Urothelium cell line (cell line): ENCODE results near the gene CREB3L1.
A peak's percentile ranks its signal among the peaks of the same experiment; 100 is the strongest.

Source experiments
- DNase-seq: peaks from one replicate; pipeline ENCODE4 v3.0.0; 2011; ENCODE audit warnings: low spot score, mixed read lengths
- FAIRE-seq: peaks from 2 replicates; lab custom pipeline; 2011; peaks lifted over from hg19 to GRCh38; lab: Jason Lieb, UNC

The CREB3L1 gene

DNA sequence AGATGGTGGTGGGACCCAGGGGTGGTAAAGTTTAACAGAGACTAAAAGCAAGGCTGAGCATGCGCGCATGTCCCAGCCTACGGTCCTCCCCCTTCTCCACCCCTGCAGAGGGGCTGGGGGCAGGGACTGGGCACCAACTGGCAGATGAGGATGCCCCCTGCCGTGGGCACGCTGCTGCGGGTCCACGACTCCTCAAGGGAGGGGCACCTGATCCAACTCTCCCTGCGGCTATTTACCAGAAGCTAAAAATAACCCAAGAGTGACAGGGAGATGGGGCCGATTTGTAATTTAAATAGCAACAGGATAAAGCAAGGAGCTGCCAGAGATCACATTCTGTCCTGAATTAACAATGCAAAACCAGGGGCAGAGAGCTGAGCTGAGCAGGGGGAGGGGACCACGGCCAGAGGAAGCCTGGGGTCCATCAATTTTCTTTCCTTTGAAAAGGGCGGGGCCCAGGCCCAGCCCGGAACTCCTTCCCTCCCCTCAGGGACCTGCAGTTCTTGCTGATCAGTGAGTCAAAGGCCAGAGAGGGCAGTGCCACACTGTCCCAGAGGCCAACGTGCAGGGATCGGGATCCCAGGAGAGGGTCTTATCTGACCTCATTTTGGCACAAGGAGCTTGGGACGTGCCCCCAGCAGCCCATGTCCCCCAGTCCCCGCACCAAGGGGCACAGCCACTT is 61.7 kb downstream of the CREB3L1 start:
- DNase-seq = no peak
- no peak for FAIRE-seq

DNA sequence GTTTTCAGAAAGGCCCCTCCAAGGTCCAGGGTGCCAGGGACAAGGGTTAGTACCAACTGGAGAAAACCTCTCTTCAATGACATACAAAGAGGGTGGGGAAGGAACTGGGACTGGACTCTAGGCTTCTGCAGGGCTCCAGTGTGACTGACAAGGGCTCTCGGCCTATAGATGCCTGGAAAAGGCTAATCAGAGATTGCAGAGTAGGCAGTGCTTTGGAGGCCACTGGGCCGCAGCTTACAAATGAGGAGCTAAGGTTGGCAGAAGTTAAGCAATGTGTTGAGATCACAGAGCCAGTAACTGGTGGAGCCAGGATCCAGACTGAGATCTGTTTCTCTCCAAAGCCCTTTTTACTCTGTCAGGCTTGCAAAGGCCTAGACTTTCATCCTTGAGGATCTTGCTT is 62.4 kb downstream of the CREB3L1 start:
- FAIRE-seq = no peak
- no peak for DNase-seq

DNA sequence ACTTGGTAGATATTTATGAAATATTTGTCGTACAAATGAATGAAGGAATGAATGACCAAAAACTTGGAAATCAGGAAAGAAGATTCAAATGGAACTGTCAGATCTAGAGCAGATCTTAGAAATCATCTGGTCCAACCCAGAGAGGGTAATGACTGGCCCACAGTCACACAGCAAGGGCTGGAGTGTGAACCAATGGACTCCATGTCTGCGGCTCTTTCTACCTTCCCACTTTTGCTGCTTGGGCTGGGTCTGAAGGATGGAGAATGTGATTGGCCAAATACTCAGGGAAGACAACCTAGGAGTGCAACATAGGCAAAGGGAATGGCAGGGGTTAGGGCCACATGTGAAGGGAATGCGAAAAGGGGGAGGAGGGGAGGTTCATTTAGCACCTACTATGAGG is 64.0 kb downstream of the CREB3L1 start:
- no peak for DNase-seq
- no peak for FAIRE-seq

DNA sequence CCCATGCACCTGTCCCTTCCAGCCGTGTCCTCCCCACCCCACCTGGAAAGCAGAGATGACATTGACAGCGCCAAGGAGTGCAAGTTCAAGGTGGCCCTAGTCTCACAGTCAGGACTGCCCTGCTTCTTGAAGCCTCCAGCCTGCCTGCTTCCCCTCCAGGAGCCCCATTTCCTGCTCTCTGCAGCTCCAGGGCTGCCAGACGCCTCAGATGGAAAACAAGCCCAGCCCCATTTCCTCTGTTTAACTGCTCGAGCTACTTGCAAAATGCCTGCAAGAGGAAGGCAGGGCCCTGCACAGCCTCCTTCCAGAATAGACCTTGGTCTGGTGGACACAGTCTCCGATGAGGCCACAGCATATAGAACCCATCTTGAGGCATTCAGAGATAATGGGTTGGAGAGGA is 64.8 kb downstream of the CREB3L1 start:
- FAIRE-seq (no peak), DNase-seq (no peak)

DNA sequence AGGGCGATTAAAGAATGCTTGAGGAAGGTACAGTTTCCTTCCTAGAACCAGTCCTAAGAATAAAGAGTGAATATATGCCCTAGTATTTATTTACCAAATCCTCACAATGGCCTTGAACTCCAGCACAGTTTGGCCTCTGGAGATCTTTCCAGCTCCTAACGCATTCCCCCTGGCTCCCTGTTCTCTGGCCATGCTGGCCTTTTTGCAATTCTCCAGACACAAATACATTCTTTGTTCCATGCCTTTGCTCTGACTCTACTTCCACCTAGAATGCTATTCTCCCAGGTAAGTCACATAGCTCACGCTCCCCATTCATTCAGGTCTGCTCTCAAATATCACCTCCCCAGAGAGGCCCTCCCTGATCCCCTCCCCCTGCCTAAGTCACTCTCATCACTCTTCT is 66.1 kb downstream of the CREB3L1 start:
- DNase-seq (no peak), FAIRE-seq (no peak)

DNA sequence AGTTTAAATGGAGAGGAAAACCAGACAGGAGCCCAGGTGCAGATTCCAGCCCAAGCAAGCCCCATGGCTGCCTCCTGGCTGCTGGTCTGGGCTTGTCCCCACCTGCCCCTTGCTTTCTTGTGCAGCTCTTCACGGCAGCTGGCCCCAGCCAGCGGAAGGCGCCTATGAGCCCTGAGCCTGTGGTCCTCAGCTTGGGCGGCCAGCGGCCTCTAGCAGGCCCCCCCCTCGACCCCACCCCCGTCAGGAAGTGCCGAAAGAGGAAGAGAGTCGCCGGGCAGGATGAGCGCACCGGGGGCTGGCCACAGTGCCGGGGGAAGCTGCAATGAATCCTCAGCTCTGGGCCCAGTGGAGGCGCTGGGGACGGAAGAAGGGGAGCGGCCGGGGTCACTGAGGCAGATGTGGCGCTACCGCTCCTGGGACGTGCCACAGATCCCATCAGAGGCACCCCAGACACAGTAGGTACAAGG is 67.7 kb downstream of the CREB3L1 start:
- DNase-seq = peak; percentile 40
- no peak for FAIRE-seq

DNA sequence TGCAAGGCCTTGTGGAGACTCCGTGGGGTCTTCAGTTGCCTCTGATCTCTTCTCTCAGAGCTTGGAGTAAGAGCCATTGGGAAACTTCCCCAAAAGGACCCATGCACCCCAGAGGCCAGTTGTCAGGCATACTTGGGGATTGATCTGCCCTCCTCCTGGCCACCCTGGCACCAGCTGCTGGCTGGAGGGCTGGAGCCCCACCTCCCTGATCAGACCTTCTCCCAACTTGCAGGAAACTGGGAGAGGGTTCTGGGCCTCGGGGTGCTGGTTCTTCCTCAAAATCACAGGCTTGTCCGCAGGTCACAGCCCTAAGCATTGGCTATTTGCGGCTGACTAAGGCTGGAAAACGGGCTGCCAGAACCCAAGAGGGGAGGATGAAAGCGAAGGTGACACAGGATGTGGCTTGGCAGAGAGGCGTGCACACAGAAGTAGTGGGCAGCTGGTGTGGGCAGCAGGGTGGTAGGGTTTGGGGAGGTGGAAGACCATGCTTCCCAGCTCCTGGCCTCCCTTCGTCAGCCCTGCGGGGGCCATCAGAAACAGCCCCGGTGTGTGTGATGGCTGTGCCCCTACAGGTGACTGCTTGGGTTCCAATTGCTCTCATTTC is 68.5 kb downstream of the CREB3L1 start:
- peak; percentile 44 for FAIRE-seq

DNA sequence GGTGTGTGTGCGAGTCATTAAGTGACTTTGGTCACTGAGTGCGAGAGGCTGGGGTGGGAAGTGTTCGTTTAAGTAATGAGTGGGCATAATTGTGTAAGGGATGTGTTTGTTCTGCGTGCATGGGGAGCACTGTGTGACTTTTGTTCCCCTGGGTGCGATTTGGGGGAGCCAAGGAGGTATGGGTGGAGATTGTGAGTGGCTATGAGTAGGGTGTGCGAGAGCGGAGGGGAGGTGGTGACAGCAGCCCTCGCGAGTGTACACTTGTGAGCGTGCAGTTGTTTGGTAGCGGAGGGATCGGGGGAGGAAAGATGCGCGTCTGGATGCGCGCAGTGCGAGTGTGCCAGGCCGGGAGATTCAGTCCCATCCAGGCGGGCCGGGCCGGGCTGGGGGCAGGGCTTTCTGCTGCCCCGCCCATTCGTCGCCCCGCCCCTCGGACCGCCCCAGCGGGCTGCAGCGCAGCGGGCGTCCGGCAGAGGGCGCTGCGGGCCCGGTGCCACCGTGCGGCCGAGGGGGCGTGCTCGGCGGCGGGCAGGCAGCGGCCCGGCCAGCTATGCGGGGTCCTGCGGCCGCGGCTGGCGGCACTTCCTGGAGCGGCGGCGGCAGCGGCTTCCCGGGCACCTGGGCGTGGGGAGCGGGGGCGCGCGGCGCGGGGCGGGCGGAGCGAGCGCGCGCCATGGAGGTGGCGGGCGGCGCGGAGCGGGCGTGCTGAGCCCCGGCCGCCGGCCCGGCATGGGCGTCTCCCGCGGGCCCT is 69.6 kb downstream of the CREB3L1 start, which contains the start of gene DGKZ:
DGKZ (plus strand) TSS at position 578 of the 751 bp plus-strand sequence. CDS start 197 bp downstream, outside the sequence.
- DNase-seq (peak; percentile 97), FAIRE-seq (peak; percentile 73)

More for the DNA sequence above, 68.5 kb downstream of the CREB3L1 start:
- no peak for DNase-seq

DNA sequence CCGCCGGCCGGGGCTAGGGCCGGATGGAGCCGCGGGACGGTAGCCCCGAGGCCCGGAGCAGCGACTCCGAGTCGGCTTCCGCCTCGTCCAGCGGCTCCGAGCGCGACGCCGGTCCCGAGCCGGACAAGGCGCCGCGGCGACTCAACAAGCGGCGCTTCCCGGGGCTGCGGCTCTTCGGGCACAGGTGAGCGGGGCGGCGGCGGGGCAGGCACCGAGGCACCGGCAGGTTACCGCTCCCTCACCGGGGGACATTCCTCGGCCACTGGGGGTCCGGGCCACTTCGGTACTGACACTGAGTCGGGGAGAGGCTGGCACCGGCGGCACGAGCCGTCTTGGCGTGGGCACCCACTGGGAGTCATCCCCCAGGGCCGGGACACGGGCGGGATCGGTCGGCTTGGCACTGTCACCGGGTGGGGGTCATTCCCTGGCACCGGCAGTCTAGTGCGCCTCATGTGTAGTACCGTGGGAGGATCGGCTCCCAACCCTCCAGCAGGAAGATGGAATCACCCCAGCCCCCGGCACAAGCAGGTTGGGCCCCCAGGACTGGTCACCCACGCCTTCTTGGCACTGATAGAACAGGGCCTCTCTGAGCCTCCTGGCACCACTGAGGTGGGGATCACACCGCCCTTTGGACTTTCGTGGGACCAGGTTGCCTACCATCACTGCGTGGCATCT is 70.3 kb downstream of the CREB3L1 start:
- no peak for FAIRE-seq

DNA sequence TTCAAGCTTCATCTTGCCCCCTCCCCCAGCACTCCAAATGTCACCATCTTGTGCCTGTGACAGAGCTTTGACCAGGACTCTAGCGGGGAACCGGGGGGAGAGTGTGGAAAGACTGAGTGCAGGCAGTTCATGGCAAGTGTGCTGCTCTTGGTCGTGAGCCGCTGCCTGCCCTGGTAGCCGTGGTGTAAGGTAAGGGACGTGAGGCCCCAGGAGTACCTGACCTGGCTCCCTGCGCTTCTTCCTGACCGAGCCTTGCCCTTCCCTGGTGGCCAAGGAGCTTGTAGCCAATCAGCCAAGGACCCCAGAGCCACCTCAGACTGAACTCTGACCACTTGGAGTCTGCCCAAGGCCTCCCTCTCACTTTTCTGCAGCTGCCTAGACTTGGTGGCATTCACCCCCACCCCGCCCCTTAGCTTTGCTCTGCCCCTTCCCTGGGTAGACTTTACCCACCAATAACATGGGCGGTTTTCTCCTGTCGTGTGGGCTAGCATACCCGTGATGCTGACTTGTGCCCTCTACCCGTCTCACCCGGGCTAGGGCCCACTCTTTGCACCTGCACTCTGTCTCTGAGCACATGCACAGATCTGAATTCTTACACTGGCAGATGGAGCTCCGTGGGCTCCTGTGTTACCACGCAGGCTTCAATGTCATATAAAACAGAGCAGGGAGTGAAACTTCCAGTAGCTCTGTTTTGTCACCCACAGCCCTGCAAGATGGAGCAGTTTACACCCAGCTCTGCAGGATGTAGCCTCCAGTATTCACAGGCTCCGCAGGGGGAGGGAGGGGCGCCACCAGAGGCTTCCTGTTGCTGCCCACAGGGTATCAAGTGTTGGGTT is 71.3 kb downstream of the CREB3L1 start:
- no peak for FAIRE-seq
- DNase-seq = no peak

More for the DNA sequence above, 70.3 kb downstream of the CREB3L1 start:
- no peak for DNase-seq

DNA sequence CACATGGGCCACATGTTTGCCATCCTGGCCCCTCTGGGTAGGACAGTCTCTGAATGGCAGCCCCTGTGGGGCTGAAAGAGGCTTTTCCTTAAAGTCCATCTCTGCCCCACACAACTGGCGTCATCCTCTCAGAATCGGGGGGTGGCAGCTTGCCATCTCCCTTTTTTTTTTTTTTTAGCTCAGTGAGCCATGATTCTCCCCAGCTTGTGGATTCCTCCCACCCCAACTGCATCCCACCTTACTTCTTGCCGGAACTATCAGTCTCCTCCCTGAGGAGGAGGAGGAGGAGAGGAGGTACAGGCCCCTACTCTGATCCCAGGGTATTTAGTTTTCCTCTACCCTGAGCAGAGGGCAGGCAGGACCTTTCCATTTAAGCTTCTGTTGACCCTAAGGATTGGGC is 73.2 kb downstream of the CREB3L1 start:
- DNase-seq = no peak
- FAIRE-seq = no peak

DNA sequence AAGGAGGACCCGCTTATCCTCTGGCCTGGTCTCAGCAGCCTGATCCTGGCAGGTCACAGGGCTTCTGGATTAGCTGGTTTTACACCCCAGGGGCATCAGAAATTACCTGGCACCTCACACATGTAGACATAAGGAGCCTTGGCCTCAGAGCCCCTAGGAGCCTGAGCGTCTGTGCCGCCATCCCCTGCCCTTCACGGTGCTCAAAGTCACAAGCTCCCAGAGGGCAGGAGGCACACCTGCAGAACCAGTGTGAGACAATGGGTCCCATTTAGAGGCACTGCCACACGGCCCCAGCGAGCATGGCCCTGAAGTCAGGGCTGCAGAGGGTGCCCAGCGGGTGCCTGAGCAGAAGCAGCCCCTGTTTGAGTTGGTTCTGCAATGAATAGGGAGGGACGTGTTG is 73.7 kb downstream of the CREB3L1 start:
- DNase-seq = no peak
- FAIRE-seq = no peak

DNA sequence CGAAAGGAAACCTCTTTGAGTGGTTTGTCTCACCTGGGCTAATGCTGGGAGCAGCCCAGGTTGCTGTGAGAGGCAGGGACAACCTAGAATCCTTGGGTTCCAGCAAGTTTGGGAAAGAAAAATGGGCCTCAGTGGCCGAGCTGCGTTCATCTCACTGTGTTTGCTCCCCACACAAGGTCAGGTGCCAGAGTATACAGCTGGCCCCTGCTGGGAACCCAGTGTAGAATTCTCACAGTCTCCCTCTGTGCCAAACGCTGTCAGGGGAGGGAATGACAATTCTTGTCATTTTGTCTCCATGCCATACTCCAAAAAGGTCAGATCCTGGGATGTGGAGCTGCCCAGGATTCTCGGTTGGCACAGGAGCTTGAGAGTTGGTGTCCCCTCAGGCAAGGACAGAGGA is 74.1 kb downstream of the CREB3L1 start:
- DNase-seq (no peak), FAIRE-seq (no peak)

DNA sequence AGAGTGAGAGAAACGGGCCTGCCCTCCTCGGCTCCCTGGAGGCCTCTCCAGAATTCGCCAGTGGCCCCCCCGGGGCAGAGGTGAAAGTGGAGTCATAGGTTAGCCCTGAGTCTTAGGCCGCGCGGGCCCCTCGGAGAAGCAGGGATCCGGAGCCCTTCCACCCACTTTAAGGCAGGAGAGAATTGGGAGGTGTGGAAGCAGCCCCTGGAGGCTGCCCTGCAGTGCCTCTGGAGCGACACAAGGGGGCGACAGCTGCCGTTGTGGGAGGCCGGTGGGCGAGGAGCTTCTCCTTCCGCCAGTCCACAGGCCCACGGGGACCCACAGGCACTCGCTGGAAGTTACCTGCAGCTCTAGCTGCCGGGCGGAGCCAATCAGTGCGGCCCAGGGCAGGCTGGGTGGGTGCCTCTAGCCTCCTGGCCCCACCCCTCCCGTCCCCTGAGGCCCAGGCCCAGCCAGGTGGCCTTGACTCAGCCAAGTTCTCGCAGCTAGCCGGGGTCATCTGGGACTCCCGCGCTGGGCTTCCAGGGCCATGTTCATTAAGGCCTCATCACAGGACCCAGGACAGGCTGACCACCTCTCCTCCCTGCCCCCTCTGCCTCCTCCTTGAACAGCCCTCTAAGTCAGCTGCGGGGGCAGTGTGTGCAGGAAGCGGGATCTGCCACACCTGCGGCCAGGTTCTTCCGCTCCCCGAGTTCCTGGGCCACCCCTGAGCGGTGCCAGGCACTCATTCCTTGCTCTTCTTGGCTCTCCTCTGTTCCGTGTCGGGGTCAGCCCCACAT is 74.8 kb downstream of the CREB3L1 start:
- DNase-seq (no peak), FAIRE-seq (no peak)

DNA sequence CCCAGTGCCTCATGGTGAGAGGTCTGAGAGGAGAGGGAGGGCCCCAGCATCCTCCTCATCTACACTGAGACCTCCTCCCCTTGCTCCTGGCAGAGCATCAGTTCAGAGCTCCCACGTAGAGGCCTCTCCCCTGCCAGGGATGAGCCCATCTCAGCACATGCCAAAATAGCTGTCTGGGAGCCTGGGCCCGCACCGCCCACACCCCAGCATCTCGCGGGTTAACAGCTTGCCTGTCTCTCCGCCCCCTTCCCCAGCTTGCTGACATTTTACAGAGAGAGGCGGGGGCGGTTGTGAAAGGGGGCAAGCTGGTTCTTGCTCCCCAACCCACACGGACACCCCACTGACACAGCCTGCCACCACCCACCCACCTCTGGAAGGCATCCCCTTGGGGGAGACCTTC is 76.2 kb downstream of the CREB3L1 start:
- no peak for DNase-seq
- FAIRE-seq = no peak

DNA sequence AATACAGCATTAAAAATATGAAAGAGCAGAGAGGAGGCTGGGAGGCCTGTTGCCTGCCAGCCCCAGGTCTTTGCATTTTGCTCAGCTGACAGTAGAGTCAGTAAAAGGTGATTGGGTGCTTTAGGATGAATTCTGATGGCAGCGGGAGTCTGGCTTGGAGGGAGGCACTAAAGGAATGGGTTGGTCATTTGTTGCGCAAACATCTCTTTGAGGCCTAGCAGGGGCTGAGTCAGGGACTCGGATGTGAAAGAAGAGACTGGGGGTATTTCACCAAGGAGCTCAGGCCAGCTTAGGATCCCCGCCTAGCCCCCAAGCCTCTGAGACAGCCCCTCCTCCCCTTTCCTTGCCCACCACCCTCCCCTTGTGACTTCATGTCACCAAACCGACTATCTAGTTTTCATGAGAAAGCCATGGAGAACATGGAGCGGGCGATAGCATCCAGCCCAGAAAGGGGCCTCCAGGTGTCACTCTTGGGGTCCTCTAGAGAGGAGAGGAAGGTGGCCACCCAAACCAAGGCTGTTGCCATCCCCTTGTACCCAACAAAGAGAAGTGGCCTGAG is 79.5 kb downstream of the CREB3L1 start:
- FAIRE-seq = no peak
- DNase-seq = no peak

DNA sequence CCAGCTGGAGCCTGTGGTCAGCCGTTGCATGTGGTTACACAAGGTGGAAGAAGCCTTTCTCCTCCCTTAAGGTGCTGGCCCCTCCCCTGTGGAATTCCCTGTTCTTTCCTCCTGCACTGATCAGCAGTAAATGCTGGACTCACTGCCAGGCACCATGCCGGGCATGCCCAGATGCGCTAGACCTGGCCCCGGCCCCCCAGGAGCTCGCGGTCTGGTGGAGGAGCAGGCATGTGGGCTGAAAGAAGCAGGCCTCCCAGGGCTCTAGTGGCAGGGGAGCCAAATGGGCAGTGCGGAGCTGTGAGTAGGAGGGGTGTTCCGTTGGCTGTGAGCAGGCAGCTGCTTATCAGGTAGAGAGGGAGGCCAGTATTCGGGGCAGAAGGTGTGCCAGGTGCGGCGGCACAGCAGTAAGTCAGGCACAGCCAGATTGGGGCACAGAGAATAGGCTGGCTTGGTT is 80.0 kb downstream of the CREB3L1 start:
- DNase-seq (no peak), FAIRE-seq (no peak)

DNA sequence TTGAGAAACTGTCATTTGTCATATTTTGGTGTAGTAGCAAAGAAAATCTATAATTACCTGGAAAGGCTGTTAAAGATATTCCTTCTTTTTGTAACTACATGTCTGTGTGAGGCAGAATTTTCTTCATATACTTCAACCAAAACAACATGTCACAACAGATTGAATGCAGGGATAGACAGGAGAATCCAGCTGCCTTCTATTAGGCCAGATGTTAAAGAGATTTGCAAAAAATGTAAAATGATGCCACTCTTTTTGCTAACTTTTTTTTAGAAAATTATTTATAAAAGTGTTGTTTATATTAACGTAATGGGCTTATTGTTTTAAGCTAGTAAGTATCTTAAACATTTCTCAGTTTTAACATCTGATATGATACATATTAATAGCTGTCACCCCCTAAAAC is 82.5 kb downstream of the CREB3L1 start:
- FAIRE-seq (no peak), DNase-seq (no peak)

DNA sequence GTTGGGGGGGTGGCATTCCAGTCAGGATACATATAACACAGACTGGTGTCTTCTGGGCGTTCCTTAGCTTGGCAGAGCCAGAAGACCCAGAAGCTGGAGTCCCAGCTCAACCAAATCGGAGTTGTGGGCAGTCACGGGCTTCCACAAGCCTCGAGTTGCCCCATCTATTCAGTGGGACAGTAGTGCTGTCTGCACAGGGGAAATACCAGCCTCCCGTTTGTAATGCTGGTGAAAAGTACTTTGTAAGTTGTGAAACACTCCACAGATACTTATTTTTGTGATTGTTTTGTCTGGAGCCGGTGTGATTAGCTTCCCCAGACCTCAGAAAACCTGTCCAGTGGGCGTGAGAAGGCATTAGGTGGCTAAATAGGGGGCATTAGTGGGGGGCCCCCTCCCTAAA is 83.4 kb downstream of the CREB3L1 start:
- DNase-seq (no peak), FAIRE-seq (no peak)
